Measurements from ENCODE around the gene TEPSIN. TPM values are rescaled to one million over a fixed set of nuclear protein-coding genes. Genes with fewer than 3 reads are reported as not detected.

The TEPSIN gene
- total and polyA plus RNA-seq, 2 of the 8 experiments (the other 6 are each of a cell fraction or from before 2014, with no cell fraction given): 22.9 to 28.0 TPM

GRCh38 chr17:81271226-81271625 is 32.4 kb upstream of the TEPSIN start:
- H3K9ac ChIP-seq (replicated peaks in 1 of 4; ENCODE audit: extremely low read depth in 1 of 4, low read depth in 3 of 4, low read length in 3 of 4): no peak overlapping the region
- no peak overlapping the region for H3K27ac ChIP-seq (ENCODE audit: low read depth, low read length)
- no peaks in the 10 kb centered on the region for H3K4me1 ChIP-seq (replicated peaks in 1 of 4; ENCODE audit: control insufficient read depth in 3 of 4, insufficient read depth in 4 of 4, low read length in 3 of 4)
- H2BK120ac ChIP-seq (replicated peaks; ENCODE audit: low read depth, low read length): no peak overlapping the region
- no peaks in the 10 kb centered on the region for H3K23me2 ChIP-seq (ENCODE audit: low read depth, low read length)
- no peaks in the 10 kb centered on the region for H3K79me1 ChIP-seq (ENCODE audit: low read depth, low read length)
- H3K56ac ChIP-seq (replicated peaks; ENCODE audit: insufficient read length, low read depth, low read length): no peak overlapping the region
- H3K23ac ChIP-seq (ENCODE audit: insufficient read length): no peak overlapping the region
- H3K4me3 ChIP-seq (ENCODE audit: extremely low read depth in 1 of 4, insufficient read depth in 2 of 4, low read depth in 3 of 4, low read length in 4 of 4): no peak overlapping the region
- no peak overlapping the region for H4K91ac ChIP-seq (replicated peaks; ENCODE audit: insufficient read length, low read length)
- no peak for TF ChIP-seq TEAD4 (IDR thresholded peaks at IDR 0.05; ENCODE audit: low read depth, low read length)
- no peak for TF ChIP-seq SP1 (IDR thresholded peaks at IDR 0.05; ENCODE audit: low read depth, low read length)
- TF ChIP-seq HDAC2 (IDR thresholded peaks at IDR 0.05; ENCODE audit: borderline replicate concordance in 1 of 2, low read depth in 2 of 2, low read length in 2 of 2): no peak
- TF ChIP-seq EP300 (IDR thresholded peaks at IDR 0.05; ENCODE audit: borderline replicate concordance in 1 of 2, low read depth in 2 of 2, low read length in 2 of 2): no peak
- H2AK5ac ChIP-seq (ENCODE audit: low read depth, low read length): no peak overlapping the region
- no peak overlapping the region for H2BK5ac ChIP-seq (ENCODE audit: low read depth, low read length)
- peaks cover 0 to 22% (median 3%) of the 10 kb centered on the region in 4 experiments; a peak in 3 of 8 replicates for H3K36me3 ChIP-seq (ENCODE audit: control insufficient read depth in 2 of 4, insufficient read depth in 4 of 4, low read length in 3 of 4)
- DNase-seq (ENCODE audit: low read depth in 1 of 2, low spot score in 2 of 2) (no peak), FAIRE-seq (no peak)
- no peak overlapping the region for H2BK12ac ChIP-seq (ENCODE audit: low read depth, low read length)
- no peak overlapping the region for H2BK20ac ChIP-seq (ENCODE audit: low read length)
- H4K20me1 ChIP-seq (replicated peaks in 1 of 2; ENCODE audit: control insufficient read depth in 1 of 2, insufficient read depth in 2 of 2, low read length in 2 of 2): peaks cover 5 to 6% of the 10 kb centered on the region in 2 experiments
- no peak overlapping the region for H3K4ac ChIP-seq (replicated peaks; ENCODE audit: insufficient read length, low read depth, low read length)
- H4K8ac ChIP-seq (ENCODE audit: extremely low read depth, insufficient read depth, low read length): no peak overlapping the region
- H2AFZ ChIP-seq (ENCODE audit: low read length): no peak overlapping the region
- H4K5ac ChIP-seq (ENCODE audit: insufficient read length, low read depth, low read length): no peak overlapping the region
- H3K9me3 ChIP-seq (ENCODE audit: insufficient read depth in 2 of 2, low read depth in 1 of 2, low read length in 1 of 2): no peaks in the 10 kb centered on the region
- ChIA-PET POLR2A (ENCODE audit: partially characterized antibody) (interaction anchor here (1.1 to 1.6 kb wide), 2 partner anchors 9 to 10 kb away, joined by 3 read pairs; no protein-coding TSS in a partner anchor), CTCF (ENCODE audit: partially characterized antibody) (interaction anchor here (0.6 to 1.4 kb wide), 7 partner anchors 9 to 423 kb away, joined by 3 to 5 read pairs (median 3); no protein-coding TSS in a partner anchor)
- no peaks in the 10 kb centered on the region for H3K27me3 ChIP-seq (replicated peaks in 1 of 4; ENCODE audit: control insufficient read depth in 3 of 4, extremely low read depth in 1 of 4, insufficient read depth in 3 of 4, low read length in 3 of 4)
- no peak overlapping the region for H3K14ac ChIP-seq (ENCODE audit: insufficient read length)
- no peak overlapping the region for H3K18ac ChIP-seq (ENCODE audit: extremely low read depth, low read length)
- H3K4me2 ChIP-seq (ENCODE audit: insufficient read depth in 1 of 2, low read depth in 2 of 2, low read length in 2 of 2): no peak overlapping the region
- H3K79me2 ChIP-seq (ENCODE audit: control insufficient read depth in 1 of 2, insufficient read depth in 2 of 2, low read length in 2 of 2): no peaks in the 10 kb centered on the region
- no peak overlapping the region for H2BK15ac ChIP-seq (ENCODE audit: low read length)
- 94% methylated on average over 12 of the region's 12 CpGs; no CpG with 5 or more reads in 1 of the 2 experiments for WGBS, 2 experiments (ENCODE audit: extremely low coverage in 1 of 2, insufficient coverage in 1 of 2, insufficient read length in 1 of 2, insufficient replicate concordance in 2 of 2, low coverage in 1 of 2, low lambda C conversion rate in 2 of 2, missing lambda C conversion rate in 1 of 2)

Measured in H1 (cell line).